Measurements from ENCODE around the gene TMEM63A. TPM values are rescaled to one million over a fixed set of nuclear protein-coding genes. Genes with fewer than 3 reads are reported as not detected.

The TMEM63A gene
- polyA plus RNA-seq = 15.7 to 18.7 TPM (median 16.5 TPM) in 3 replicates
- polyA plus RNA-seq (2011; ENCODE audit: low read depth) = 8.0 TPM
- polyA plus RNA-seq (2011; cell fraction: cytosol; rRNA removed) = 4.9 and 5.4 TPM in 2 replicates
- polyA plus RNA-seq (2011; cell fraction: nucleus; rRNA removed) = 88.1 and 97.5 TPM in 2 replicates
- polyA plus RNA-seq (2012; ENCODE audit: low replicate concordance) = 9.8 and 12.6 TPM in 2 replicates
- 20.5 to 37.5 TPM (median 37.3 TPM) in 3 replicates for polyA minus RNA-seq
- 8.8 TPM for polyA minus RNA-seq (2011; cell fraction: cytosol; rRNA and poly(A)+ RNA removed)
- 30.6 and 41.7 TPM in 2 replicates for polyA minus RNA-seq (2011; cell fraction: nucleus; rRNA and poly(A)+ RNA removed)

DNA sequence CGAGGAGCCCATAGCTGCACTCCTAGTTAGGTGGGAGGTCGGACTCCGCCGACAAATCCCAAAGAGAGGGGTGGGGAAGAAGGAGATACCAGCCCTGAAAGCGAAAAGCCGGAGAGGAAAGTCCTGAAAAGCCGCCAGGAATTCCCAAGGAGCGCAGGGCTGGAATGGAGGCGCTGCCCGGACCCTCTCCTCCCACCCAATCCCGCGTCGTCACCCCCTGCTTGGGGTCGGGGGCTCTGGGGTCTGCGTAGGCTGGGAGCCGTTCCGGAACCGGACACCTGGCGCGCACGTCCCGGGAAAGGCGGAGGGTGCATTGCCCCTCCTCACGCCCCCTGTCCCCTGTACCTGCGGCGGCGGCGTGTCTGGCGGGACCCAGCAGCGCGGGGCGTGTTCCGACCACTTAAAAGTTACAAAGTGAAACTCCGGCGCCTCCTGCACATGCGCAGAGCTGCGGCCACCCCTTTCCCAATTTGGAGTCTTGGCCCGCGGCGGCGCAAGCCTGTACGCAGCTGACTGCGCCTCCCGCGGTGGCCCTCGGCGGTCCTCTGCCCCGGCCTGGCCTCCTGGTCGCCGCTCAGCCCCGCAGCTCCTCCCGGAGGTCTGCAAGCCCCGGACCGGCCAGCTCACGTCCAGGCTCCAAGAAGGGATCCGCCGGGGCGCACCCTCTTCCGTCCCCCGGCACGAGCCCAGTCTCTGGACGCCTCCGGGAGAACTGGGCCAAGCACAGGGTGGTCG, at the start of gene TMEM63A:
Gene TMEM63A (minus strand): TSS at position 422 of the 735 bp plus-strand sequence. CDS start 4,800 bp downstream, outside the sequence.
- H3K27me3 ChIP-seq (ENCODE audit: control insufficient read depth, extremely low read depth, insufficient read depth, low read length) = no peaks in the 10 kb centered on the region
- H3K9ac ChIP-seq (ENCODE audit: control insufficient read depth, extremely low read depth, insufficient read depth, low read length) = peak within 1 kb of the TSS; percentile 75
- peaks cover 14% of the 10 kb centered on the region for H4K20me1 ChIP-seq (ENCODE audit: control insufficient read depth, extremely low read depth, insufficient read depth, low read length)
- H3K4me3 ChIP-seq (ENCODE audit: control insufficient read depth in 2 of 3, extremely low read depth in 1 of 3, insufficient read depth in 2 of 3, low read depth in 1 of 3, low read length in 3 of 3) = peak within 1 kb of the TSS; percentile 73 to 80 (median 78)
- H3K4me2 ChIP-seq (ENCODE audit: control insufficient read depth, extremely low read depth, insufficient read depth, low read depth, low read length) = peak within 1 kb of the TSS; percentile 88
- H3K36me3 ChIP-seq (ENCODE audit: control insufficient read depth in 2 of 2, extremely low read depth in 1 of 2, insufficient read depth in 2 of 2, low read length in 2 of 2) = peaks cover 1 to 4% of the 10 kb centered on the region in 2 experiments
- DNase-seq (ENCODE audit: low read depth, low spot score) (peak; percentile 40), FAIRE-seq (no peak)
- H2AFZ ChIP-seq (ENCODE audit: control insufficient read depth, low read length) = peak within 1 kb of the TSS; percentile 86
- dilution Hi-C loops (cut with MboI; ENCODE audit: extremely low pct_ligation_motif_present, low sequenced_read_pairs) = no loop called here
- H3K79me2 ChIP-seq (ENCODE audit: control insufficient read depth, insufficient read depth, low read length) = peaks cover 7% of the 10 kb centered on the region
- H3K9me3 ChIP-seq (ENCODE audit: control insufficient read depth, low read depth, low read length) = no peaks in the 10 kb centered on the region
- no peak for TF ChIP-seq EZH2 (IDR thresholded peaks at IDR 0.05; ENCODE audit: low read length)
- TF ChIP-seq, protein P1, sequence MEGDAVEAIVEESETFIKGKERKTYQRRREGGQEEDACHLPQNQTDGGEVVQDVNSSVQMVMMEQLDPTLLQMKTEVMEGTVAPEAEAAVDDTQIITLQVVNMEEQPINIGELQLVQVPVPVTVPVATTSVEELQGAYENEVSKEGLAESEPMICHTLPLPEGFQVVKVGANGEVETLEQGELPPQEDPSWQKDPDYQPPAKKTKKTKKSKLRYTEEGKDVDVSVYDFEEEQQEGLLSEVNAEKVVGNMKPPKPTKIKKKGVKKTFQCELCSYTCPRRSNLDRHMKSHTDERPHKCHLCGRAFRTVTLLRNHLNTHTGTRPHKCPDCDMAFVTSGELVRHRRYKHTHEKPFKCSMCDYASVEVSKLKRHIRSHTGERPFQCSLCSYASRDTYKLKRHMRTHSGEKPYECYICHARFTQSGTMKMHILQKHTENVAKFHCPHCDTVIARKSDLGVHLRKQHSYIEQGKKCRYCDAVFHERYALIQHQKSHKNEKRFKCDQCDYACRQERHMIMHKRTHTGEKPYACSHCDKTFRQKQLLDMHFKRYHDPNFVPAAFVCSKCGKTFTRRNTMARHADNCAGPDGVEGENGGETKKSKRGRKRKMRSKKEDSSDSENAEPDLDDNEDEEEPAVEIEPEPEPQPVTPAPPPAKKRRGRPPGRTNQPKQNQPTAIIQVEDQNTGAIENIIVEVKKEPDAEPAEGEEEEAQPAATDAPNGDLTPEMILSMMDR (optimal IDR thresholded peaks at IDR 0.05 in 1 of 3, IDR thresholded peaks at IDR 0.05 in 1 of 3, conservative IDR thresholded peaks at IDR 0.05 in 1 of 3; ENCODE audit: extremely low read depth in 1 of 3, insufficient read depth in 2 of 3, low read length in 3 of 3) = peak in 2 of 3 experiments; percentile 37 to 44
- peaks cover 18% of the 10 kb centered on the region for H3K4me1 ChIP-seq (ENCODE audit: control insufficient read depth, extremely low read depth, insufficient read depth, low read length)
- peak within 1 kb of the TSS; percentile 40 for H3K27ac ChIP-seq (ENCODE audit: control insufficient read depth, insufficient read depth, low read length)
- no peaks in the 10 kb centered on the region for H3K9me1 ChIP-seq (ENCODE audit: control insufficient read depth, extremely low read depth, insufficient read depth, low read length)

- H4K20me1 ChIP-seq (ENCODE audit: control insufficient read depth, extremely low read depth, insufficient read depth, low read length) = no peaks in the 10 kb centered on the region
- no peaks in the 10 kb centered on the region for H3K9me3 ChIP-seq (ENCODE audit: control insufficient read depth, low read depth, low read length)
- no peak for TF ChIP-seq EZH2 (IDR thresholded peaks at IDR 0.05; ENCODE audit: low read length)
- TF ChIP-seq, protein P1 (optimal IDR thresholded peaks at IDR 0.05 in 1 of 3, IDR thresholded peaks at IDR 0.05 in 1 of 3, conservative IDR thresholded peaks at IDR 0.05 in 1 of 3; ENCODE audit: extremely low read depth in 1 of 3, insufficient read depth in 2 of 3, low read length in 3 of 3) = no peak
- no peak overlapping the region for H3K27ac ChIP-seq (ENCODE audit: control insufficient read depth, insufficient read depth, low read length)
- no peak overlapping the region for H2AFZ ChIP-seq (ENCODE audit: control insufficient read depth, low read length)
- no peaks in the 10 kb centered on the region for H3K27me3 ChIP-seq (ENCODE audit: control insufficient read depth, extremely low read depth, insufficient read depth, low read length)
- H3K4me3 ChIP-seq (ENCODE audit: control insufficient read depth in 2 of 3, extremely low read depth in 1 of 3, insufficient read depth in 2 of 3, low read depth in 1 of 3, low read length in 3 of 3) = no peak overlapping the region
- DNase-seq (ENCODE audit: low read depth, low spot score) = no peak
- no peak overlapping the region for H3K9ac ChIP-seq (ENCODE audit: control insufficient read depth, extremely low read depth, insufficient read depth, low read length)
- no peaks in the 10 kb centered on the region for H3K79me2 ChIP-seq (ENCODE audit: control insufficient read depth, insufficient read depth, low read length)
- FAIRE-seq = no peak
- peaks cover 3% of the 10 kb centered on the region for H3K9me1 ChIP-seq (ENCODE audit: control insufficient read depth, extremely low read depth, insufficient read depth, low read length)
- no peaks in the 10 kb centered on the region for H3K36me3 ChIP-seq (ENCODE audit: control insufficient read depth in 2 of 2, extremely low read depth in 1 of 2, insufficient read depth in 2 of 2, low read length in 2 of 2)
- peaks cover 6% of the 10 kb centered on the region for H3K4me1 ChIP-seq (ENCODE audit: control insufficient read depth, extremely low read depth, insufficient read depth, low read length)
- H3K4me2 ChIP-seq (ENCODE audit: control insufficient read depth, extremely low read depth, insufficient read depth, low read depth, low read length) = no peak overlapping the region
- dilution Hi-C loops (cut with MboI; ENCODE audit: extremely low pct_ligation_motif_present, low sequenced_read_pairs) = no loop called here
These were observed 49.3 kb upstream of the TMEM63A start for GRCh38 chr1:225931270-225932136.

Measured in keratinocyte (primary cell).